ENCODE results near the gene TBC1D22A.

- TF ChIP-seq JUN (IDR thresholded peaks at IDR 0.05; ENCODE audit: borderline replicate concordance, insufficient read depth, insufficient read length, low read depth) (no peak), POLR2A (IDR thresholded peaks at IDR 0.05; ENCODE audit: low read depth, low read length) (no peak), CTCF (IDR thresholded peaks at IDR 0.05; ENCODE audit: extremely low read depth in 1 of 2, insufficient read depth in 1 of 2, low read depth in 1 of 2, low read length in 2 of 2) (no peak), MAX (IDR thresholded peaks at IDR 0.05; ENCODE audit: insufficient read depth, insufficient read length) (no peak), POLR2AphosphoS5 (IDR thresholded peaks at IDR 0.05; ENCODE audit: insufficient read depth, low read depth, low read length) (no peak), EZH2 (IDR thresholded peaks at IDR 0.05; ENCODE audit: borderline replicate concordance, low read depth, low read length, severe bottlenecking) (no peak)
These were observed 340.2 kb downstream of the TBC1D22A start for GRCh38 chr22:47102648-47103047.
